ENCODE results near the gene MTG2.

GRCh38 chr20:62208061-62208794 lies 25.4 kb downstream of the MTG2 start:
- TF ChIP-seq CTCF (IDR thresholded peaks at IDR 0.05; ENCODE audit: poor library complexity, severe bottlenecking) = no peak
- no peak for TF ChIP-seq TAF1 (IDR thresholded peaks at IDR 0.05; ENCODE audit: low read depth)
- TF ChIP-seq EZH2 (IDR thresholded peaks at IDR 0.05; ENCODE audit: borderline replicate concordance, insufficient read depth, low read length, poor library complexity, severe bottlenecking) = no peak
- TF ChIP-seq REST (IDR thresholded peaks at IDR 0.05; ENCODE audit: borderline replicate concordance) = no peak
- TF ChIP-seq MXI1 (conservative IDR thresholded peaks at IDR 0.05; ENCODE audit: poor library complexity, severe bottlenecking) = no peak

Measured in neural cell (in vitro differentiated cells).